Mammary epithelial cell (primary cell): Measurements from ENCODE around the gene RUNX2.

Source experiments
- CTCF ChIP-seq, 2 donors: IDR thresholded peaks in 1 of 2; conservative IDR thresholded peaks in 1 of 2; 2 replicates each; pipeline ENCODE4 v1.5.1; 2011 to 2012; ENCODE audit warnings: inconsistent platforms in 2 of 2, low read length in 2 of 2, mild to moderate bottlenecking in 2 of 2, control low read depth in 1 of 2, low read depth in 1 of 2; ENCODE audit not compliant: insufficient read depth in 1 of 2; ENCODE audit errors: extremely low read depth in 1 of 2
- EZH2 ChIP-seq: IDR thresholded peaks from 2 replicates; pipeline ENCODE4 v1.6.1; 2012; ENCODE audit warnings: low read length, inconsistent platforms, borderline replicate concordance

- no peak for TF ChIP-seq CTCF (conservative IDR thresholded peaks at IDR 0.05 in 1 of 2, IDR thresholded peaks at IDR 0.05 in 1 of 2; ENCODE audit: extremely low read depth in 1 of 2, insufficient read depth in 1 of 2, low read depth in 1 of 2, low read length in 2 of 2)
- TF ChIP-seq EZH2, result no peak
These were observed 338.7 kb downstream of the RUNX2 start for GRCh38 chr6:45666846-45667245.
